Measurements from ENCODE around the gene ARHGEF39. TPM values are rescaled to one million over a fixed set of nuclear protein-coding genes. Genes with fewer than 3 reads are reported as not detected.

ARHGEF39 gene
- total and polyA plus RNA-seq, 2 experiments from 2014 or later: 1.8 to 2.1 TPM

DNA sequence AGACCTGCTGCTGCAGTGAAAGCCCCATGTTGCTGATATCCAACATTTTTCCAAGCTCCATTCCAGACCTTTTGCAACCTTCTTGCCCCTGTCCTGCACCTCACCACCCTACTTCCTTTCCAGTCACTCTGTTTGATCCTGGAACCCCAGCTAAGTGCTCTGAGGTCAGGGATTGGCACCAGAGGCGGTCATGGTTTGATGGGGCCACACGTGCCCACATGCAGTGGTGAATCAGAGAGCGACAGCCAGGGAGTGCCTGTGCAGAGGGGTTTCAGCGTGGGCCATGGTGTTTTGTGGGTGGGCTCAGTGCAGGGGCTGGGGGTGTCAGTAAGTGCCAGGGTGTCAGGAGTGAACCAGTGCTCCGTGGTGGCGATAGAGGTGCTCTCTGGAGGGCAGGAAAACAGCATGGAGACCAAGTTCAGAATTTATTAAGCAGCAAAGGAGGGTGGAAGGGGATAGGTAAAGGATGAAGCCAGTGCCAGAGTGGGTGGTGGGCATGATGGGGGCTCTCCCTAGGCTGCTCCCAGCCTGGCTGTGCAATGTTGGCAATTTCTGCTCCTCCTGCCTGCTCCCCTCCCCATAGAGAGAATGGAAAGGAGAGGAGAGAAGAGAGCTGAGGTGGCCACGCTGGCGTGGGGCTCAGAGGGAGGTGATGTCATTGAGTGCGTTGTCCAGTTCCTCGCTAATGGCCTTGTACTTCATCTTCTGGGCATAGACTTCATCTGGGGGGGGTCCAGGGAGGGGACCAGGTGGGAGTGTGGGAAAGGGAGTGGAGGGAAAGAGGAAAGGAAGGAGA lies 17.7 kb upstream of the ARHGEF39 start:
- no peak overlapping the region for H3K4me2 ChIP-seq (ENCODE audit: unreplicated experiment)

DNA sequence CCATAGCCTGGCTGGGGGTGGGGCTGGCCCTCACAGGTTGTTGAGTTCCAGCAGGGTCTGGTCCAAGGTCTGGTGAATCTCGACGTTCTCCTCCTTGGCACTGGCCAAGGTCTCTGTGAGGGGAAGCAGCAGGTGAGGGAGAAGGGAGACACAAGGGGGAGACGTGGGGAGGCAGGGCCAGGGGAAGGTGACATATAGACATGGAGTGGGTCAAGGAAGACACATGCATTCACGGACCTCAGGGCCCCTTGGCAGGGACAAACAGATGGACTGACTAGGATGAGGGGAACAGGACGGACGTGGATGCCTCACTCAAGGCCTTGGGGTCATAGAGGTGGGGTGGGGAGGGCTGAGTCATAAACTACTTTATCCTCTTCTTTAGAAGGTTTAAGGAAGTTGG lies 17.1 kb upstream of the ARHGEF39 start:
- no peak for TF ChIP-seq EZH2phosphoT487 (IDR thresholded peaks at IDR 0.05; ENCODE audit: insufficient read depth, low read depth)
- Histone ChIP-seq H3K4me2 (ENCODE audit: unreplicated experiment) (no peak overlapping the region), H3K27me3 (replicated peaks; ENCODE audit: insufficient read depth) (no peaks in the 10 kb centered on the region), H3K9me2 (ENCODE audit: insufficient read depth) (no peaks in the 10 kb centered on the region), H3K79me2 (ENCODE audit: insufficient read depth) (peaks cover 35% of the 10 kb centered on the region), H3K27ac (peak overlapping the region; percentile 28), H3K9me3 (ENCODE audit: low read depth) (no peaks in the 10 kb centered on the region), H3K36me3 (ENCODE audit: low read depth) (peaks cover 45% of the 10 kb centered on the region), H3K4me1 (ENCODE audit: insufficient read depth) (peaks cover 24% of the 10 kb centered on the region), H2AFZ (no peak overlapping the region), H3F3A (ENCODE audit: insufficient read depth) (peaks cover 93% of the 10 kb centered on the region), H4K20me1 (ENCODE audit: insufficient read depth) (peaks cover 40% of the 10 kb centered on the region), H3K9ac (no peak overlapping the region), H3K4me3 (no peak overlapping the region)
- WGBS, 2 experiments (ENCODE audit: low coverage in 1 of 2, low lambda C conversion rate in 2 of 2, missing lambda C conversion rate in 2 of 2): 69 to 72% methylated on average over 6 of the region's 6 CpGs
- in situ Hi-C loops (cut with MboI): no loop called here
- no peak for DNase-seq

More for the DNA sequence above, 17.7 kb upstream of the ARHGEF39 start:
- H3K9me3 ChIP-seq (ENCODE audit: low read depth): no peaks in the 10 kb centered on the region
- peaks cover 47% of the 10 kb centered on the region for H3K36me3 ChIP-seq (ENCODE audit: low read depth)
- H3F3A ChIP-seq (ENCODE audit: insufficient read depth): peaks cover 94% of the 10 kb centered on the region
- H2AFZ ChIP-seq: no peak overlapping the region
- in situ Hi-C loops (cut with MboI): no loop called here
- no peak overlapping the region for H3K4me3 ChIP-seq
- H3K27me3 ChIP-seq (replicated peaks; ENCODE audit: insufficient read depth): no peaks in the 10 kb centered on the region
- H3K79me2 ChIP-seq (ENCODE audit: insufficient read depth): peaks cover 42% of the 10 kb centered on the region
- 0 out of 2 replicates have a peak overlapping the region, but pooled peaks have one; percentile 13 for H3K9ac ChIP-seq
- H4K20me1 ChIP-seq (ENCODE audit: insufficient read depth): peaks cover 47% of the 10 kb centered on the region
- TF ChIP-seq EZH2 (IDR thresholded peaks at IDR 0.05; ENCODE audit: insufficient read depth, poor library complexity, severe bottlenecking) (no peak), EZH2phosphoT487 (IDR thresholded peaks at IDR 0.05; ENCODE audit: insufficient read depth, low read depth) (no peak)
- no peaks in the 10 kb centered on the region for H3K9me2 ChIP-seq (ENCODE audit: insufficient read depth)
- 91 to 92% methylated on average over 10 of the region's 10 CpGs for WGBS, 2 experiments (ENCODE audit: low coverage in 1 of 2, low lambda C conversion rate in 2 of 2, missing lambda C conversion rate in 2 of 2)
- no peak for DNase-seq
- peaks cover 30% of the 10 kb centered on the region for H3K4me1 ChIP-seq (ENCODE audit: insufficient read depth)
- peak overlapping the region; percentile 32; the same call in 1 of the 2 replicates for H3K27ac ChIP-seq

- Histone ChIP-seq H3K4me1 (ENCODE audit: insufficient read depth) (peaks cover 18% of the 10 kb centered on the region), H3K9ac (no peak overlapping the region), H4K20me1 (ENCODE audit: insufficient read depth) (peaks cover 35% of the 10 kb centered on the region), H3K79me2 (ENCODE audit: insufficient read depth) (peaks cover 29% of the 10 kb centered on the region), H3K9me3 (ENCODE audit: low read depth) (no peaks in the 10 kb centered on the region), H3F3A (ENCODE audit: insufficient read depth) (peaks cover 87% of the 10 kb centered on the region), H3K27ac (peak overlapping the region; percentile 28), H3K4me2 (ENCODE audit: unreplicated experiment) (no peak overlapping the region), H2AFZ (no peak overlapping the region), H3K36me3 (ENCODE audit: low read depth) (peaks cover 39% of the 10 kb centered on the region), H3K27me3 (replicated peaks; ENCODE audit: insufficient read depth) (no peaks in the 10 kb centered on the region), H3K4me3 (no peak overlapping the region), H3K9me2 (ENCODE audit: insufficient read depth) (no peaks in the 10 kb centered on the region)
- in situ Hi-C loops (cut with MboI): no loop called here
- TF ChIP-seq EZH2 (IDR thresholded peaks at IDR 0.05; ENCODE audit: insufficient read depth, poor library complexity, severe bottlenecking): no peak
- no peak for TF ChIP-seq EZH2phosphoT487 (IDR thresholded peaks at IDR 0.05; ENCODE audit: insufficient read depth, low read depth)
- peak; percentile 43 for DNase-seq
- WGBS, 2 experiments (ENCODE audit: low coverage in 1 of 2, low lambda C conversion rate in 2 of 2, missing lambda C conversion rate in 2 of 2): 40 to 42% methylated on average over 3 of the region's 3 CpGs
Measured at GRCh38 chr9:35681341-35682002, 16.5 kb upstream of the ARHGEF39 start.

- Histone ChIP-seq H3K9me3 (ENCODE audit: low read depth) (no peaks in the 10 kb centered on the region), H3K36me3 (ENCODE audit: low read depth) (peaks cover 31% of the 10 kb centered on the region), H3K27ac (peak overlapping the region; percentile 28), H3K27me3 (replicated peaks; ENCODE audit: insufficient read depth) (no peaks in the 10 kb centered on the region), H3K4me3 (no peak overlapping the region), H2AFZ (no peak overlapping the region), H3F3A (ENCODE audit: insufficient read depth) (peaks cover 78% of the 10 kb centered on the region), H4K20me1 (ENCODE audit: insufficient read depth) (peaks cover 27% of the 10 kb centered on the region; the same call in 1 of the 2 replicates), H3K9ac (no peak overlapping the region), H3K79me2 (ENCODE audit: insufficient read depth) (peaks cover 20% of the 10 kb centered on the region), H3K4me2 (ENCODE audit: unreplicated experiment) (no peak overlapping the region), H3K9me2 (ENCODE audit: insufficient read depth) (no peaks in the 10 kb centered on the region), H3K4me1 (ENCODE audit: insufficient read depth) (peaks cover 8% of the 10 kb centered on the region)
- TF ChIP-seq EZH2 (IDR thresholded peaks at IDR 0.05; ENCODE audit: insufficient read depth, poor library complexity, severe bottlenecking): no peak
- no peak for TF ChIP-seq EZH2phosphoT487 (IDR thresholded peaks at IDR 0.05; ENCODE audit: insufficient read depth, low read depth)
- in situ Hi-C loops (cut with MboI): no loop called here
- DNase-seq: peak; percentile 62
- WGBS, 2 experiments (ENCODE audit: low coverage in 1 of 2, low lambda C conversion rate in 2 of 2, missing lambda C conversion rate in 2 of 2): 51 to 55% methylated on average over 15 of the region's 15 CpGs
Measured at GRCh38 chr9:35680331-35681105, 15.5 kb upstream of the ARHGEF39 start.
